Transverse colon (tissue), 4 donors: ENCODE results near the gene RAPGEF3. TPM values are rescaled to one million over a fixed set of nuclear protein-coding genes. Genes with fewer than 3 reads are reported as not detected.
A peak's percentile ranks its signal among the peaks of the same experiment; 100 is the strongest.

ENCODE experiments used
- DNase-seq: peaks from one replicate; pipeline ENCODE4 v3.0.0-alpha.2; 2019
- H3K27ac ChIP-seq, 4 donors: fragments of 200-600 bp; sonication (generic); 2 replicates each; pipeline ENCODE4 v1.5.1; 2016 to 2018; ENCODE audit warnings: inconsistent platforms in 4 of 4
- H3K27me3 ChIP-seq: fragments of 200-600 bp; sonication (generic); 2 replicates; pipeline ENCODE4 v1.5.1; 2017; ENCODE audit warnings: inconsistent platforms
- H3K36me3 ChIP-seq, 4 donors: fragments of 200-600 bp; sonication (generic); 2 replicates each; pipeline ENCODE4 v1.5.1; 2017 to 2019; ENCODE audit warnings: inconsistent platforms in 4 of 4
- H3K4me1 ChIP-seq, 4 donors: fragments of 200-600 bp; sonication (generic); 2 replicates each; pipeline ENCODE4 v1.5.1; 2017 to 2020; ENCODE audit warnings: inconsistent platforms in 4 of 4
- H3K4me3 ChIP-seq, 4 donors: fragments of 200-600 bp; sonication (generic); 1 replicate in 1 of 4; 2 replicates in 3 of 4; pipeline versions ENCODE4 v1.5.1 to v1.6.1; 2017 to 2019; ENCODE audit warnings: inconsistent platforms in 4 of 4
- H3K9me3 ChIP-seq, 2 donors: fragments of 200-600 bp; sonication (generic); 2 replicates each; pipeline ENCODE4 v1.5.1; 2017 to 2019; ENCODE audit warnings: inconsistent platforms in 2 of 2
- EP300 ChIP-seq: sonication (generic); formaldehyde crosslinking; IDR thresholded peaks from one replicate; pipeline ENCODE4 v1.6.1; 2017; ENCODE audit warnings: antibody characterized with exemption, low read depth
- POLR2A ChIP-seq: fragments of 450-650 bp; IDR thresholded peaks from one replicate; pipeline ENCODE4 v1.6.1; 2016; ENCODE audit warnings: antibody characterized with exemption, mild to moderate bottlenecking, moderate library complexity
- POLR2AphosphoS5 ChIP-seq, 3 donors: sonication (generic); formaldehyde crosslinking; IDR thresholded peaks; one replicate each; pipeline ENCODE4 v1.6.1; 2016; ENCODE audit warnings: antibody characterized with exemption in 3 of 3
- WGBS, 2 donors: methylation state at CpG; one replicate each; pipeline ENCODE4 v1.1.5; 2018; ENCODE audit warnings: low coverage in 1 of 2; 5-methylcytosine and 5-hydroxymethylcytosine counted together
- in situ Hi-C, 4 donors: fragments of 200-750 bp; cut with MboI; loops; one replicate each; pipeline versions ENCODE4 v1.15.0 to v1.15.1; 2017; ENCODE audit warnings: low sequenced_read_pairs in 3 of 4, low pct_ligation_motif_present in 1 of 4, low pct_unique_long_range_greater_than_20kb in 1 of 4
- intact Hi-C: fragments of 100-400 bp; cut with DNase I; formaldehyde crosslinking; loops from one replicate; pipeline ENCODE4 v1.15.1; 2023; ENCODE audit warnings: low total_unique reads
- total RNA-seq, 4 donors: library from RNA; depleted of rRNA; stranded (reverse); fragments of >200 nt; gene quantifications; one replicate each; pipeline ENCODE4 v1.1.0, GENCODE V29; 2016
- TF ChIP-seq, protein P1 (sequence below), 5 experiments: fragments of 200-600 bp in 3 of 5; fragments of 450-650 bp in 2 of 5; sonication (generic) in 3 of 5; IDR thresholded peaks; 1 replicate in 2 of 5; 2 replicates in 3 of 5; pipeline ENCODE4 v1.5.1; 2016 to 2017; ENCODE audit warnings: antibody characterized with exemption in 5 of 5, inconsistent platforms in 3 of 5, mild to moderate bottlenecking in 2 of 5, moderate library complexity in 1 of 5

RAPGEF3 gene
- total RNA-seq, 4 donors from 2014 or later: 8.1 to 51.7 (median 24.6) TPM

- TF ChIP-seq, protein P1, sequence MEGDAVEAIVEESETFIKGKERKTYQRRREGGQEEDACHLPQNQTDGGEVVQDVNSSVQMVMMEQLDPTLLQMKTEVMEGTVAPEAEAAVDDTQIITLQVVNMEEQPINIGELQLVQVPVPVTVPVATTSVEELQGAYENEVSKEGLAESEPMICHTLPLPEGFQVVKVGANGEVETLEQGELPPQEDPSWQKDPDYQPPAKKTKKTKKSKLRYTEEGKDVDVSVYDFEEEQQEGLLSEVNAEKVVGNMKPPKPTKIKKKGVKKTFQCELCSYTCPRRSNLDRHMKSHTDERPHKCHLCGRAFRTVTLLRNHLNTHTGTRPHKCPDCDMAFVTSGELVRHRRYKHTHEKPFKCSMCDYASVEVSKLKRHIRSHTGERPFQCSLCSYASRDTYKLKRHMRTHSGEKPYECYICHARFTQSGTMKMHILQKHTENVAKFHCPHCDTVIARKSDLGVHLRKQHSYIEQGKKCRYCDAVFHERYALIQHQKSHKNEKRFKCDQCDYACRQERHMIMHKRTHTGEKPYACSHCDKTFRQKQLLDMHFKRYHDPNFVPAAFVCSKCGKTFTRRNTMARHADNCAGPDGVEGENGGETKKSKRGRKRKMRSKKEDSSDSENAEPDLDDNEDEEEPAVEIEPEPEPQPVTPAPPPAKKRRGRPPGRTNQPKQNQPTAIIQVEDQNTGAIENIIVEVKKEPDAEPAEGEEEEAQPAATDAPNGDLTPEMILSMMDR (IDR thresholded peaks at IDR 0.05): no peak
- TF ChIP-seq EP300 (no peak), POLR2A (no peak), POLR2AphosphoS5 (IDR thresholded peaks at IDR 0.05) (no peak)
- intact Hi-C loops: loop anchor here (2.0 to 5.0 kb wide), 2 partner anchors 59 to 66 kb away; no protein-coding TSS in a partner anchor
- Histone ChIP-seq H3K27me3 (no peaks in the 10 kb centered on the region), H3K36me3 (no peaks in the 10 kb centered on the region), H3K4me3 (no peak overlapping the region), H3K4me1 (peaks cover 35 to 53% (median 40%) of the 10 kb centered on the region in 4 donors), H3K27ac (peak overlapping the region in 2 of 4 donors; percentile 55 to 61), H3K9me3 (no peaks in the 10 kb centered on the region)
- in situ Hi-C loops: loop anchor here in 2 of 4 donors (5.0 to 10.0 kb wide), 2 partner anchors 61 to 63 kb away; no protein-coding TSS in a partner anchor
- DNase-seq: no peak
- WGBS, 2 donors: 68 to 70% methylated on average over 2 to 9 of the region's 9 CpGs
Observed at GRCh38 chr12:47777741-47778558, 19.3 kb upstream of the RAPGEF3 start.

DNA sequence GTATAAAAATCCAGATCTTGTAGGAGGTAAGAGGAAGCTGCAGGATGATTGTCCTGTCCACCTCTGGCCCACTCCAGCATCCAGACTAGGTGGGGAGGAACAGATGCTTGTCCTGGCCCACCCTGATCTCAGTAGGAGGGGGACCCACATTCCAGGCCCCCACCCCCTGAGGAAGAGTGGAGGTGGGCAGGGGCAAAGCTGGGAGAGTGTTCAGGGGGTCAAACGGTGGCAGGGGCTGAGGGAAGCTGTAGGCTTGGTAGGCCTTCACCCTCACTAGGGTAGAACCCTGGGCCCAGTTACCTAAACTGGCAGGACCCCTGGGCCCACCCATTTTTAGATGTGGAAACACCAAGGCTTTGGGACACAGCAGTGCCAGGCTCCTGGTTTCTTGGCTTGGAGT is 18.5 kb upstream of the RAPGEF3 start:
- peak overlapping the region in 3 of 4 donors; percentile 14 to 61 (median 55) for H3K27ac ChIP-seq
- no peak for DNase-seq
- in situ Hi-C loops: loop anchor here in 2 of 4 donors (5.0 to 10.0 kb wide), 2 partner anchors 60 to 62 kb away; no protein-coding TSS in a partner anchor
- no peak for TF ChIP-seq POLR2AphosphoS5 (IDR thresholded peaks at IDR 0.05)
- TF ChIP-seq, protein P1 (IDR thresholded peaks at IDR 0.05): no peak
- TF ChIP-seq EP300: no peak
- no peak for TF ChIP-seq POLR2A
- H3K36me3 ChIP-seq: no peaks in the 10 kb centered on the region
- no peak overlapping the region for H3K4me3 ChIP-seq
- peaks cover 40 to 59% (median 43%) of the 10 kb centered on the region in 4 donors for H3K4me1 ChIP-seq
- intact Hi-C loops: loop anchor here (5.0 kb wide), 1 partner anchor 65 kb away; no protein-coding TSS in a partner anchor
- WGBS, 2 donors: 73% methylated on average over 1 of the region's 1 CpG; no CpG with 5 or more reads in 1 of the 2 donors
- no peaks in the 10 kb centered on the region for H3K27me3 ChIP-seq
- H3K9me3 ChIP-seq: no peaks in the 10 kb centered on the region

DNA sequence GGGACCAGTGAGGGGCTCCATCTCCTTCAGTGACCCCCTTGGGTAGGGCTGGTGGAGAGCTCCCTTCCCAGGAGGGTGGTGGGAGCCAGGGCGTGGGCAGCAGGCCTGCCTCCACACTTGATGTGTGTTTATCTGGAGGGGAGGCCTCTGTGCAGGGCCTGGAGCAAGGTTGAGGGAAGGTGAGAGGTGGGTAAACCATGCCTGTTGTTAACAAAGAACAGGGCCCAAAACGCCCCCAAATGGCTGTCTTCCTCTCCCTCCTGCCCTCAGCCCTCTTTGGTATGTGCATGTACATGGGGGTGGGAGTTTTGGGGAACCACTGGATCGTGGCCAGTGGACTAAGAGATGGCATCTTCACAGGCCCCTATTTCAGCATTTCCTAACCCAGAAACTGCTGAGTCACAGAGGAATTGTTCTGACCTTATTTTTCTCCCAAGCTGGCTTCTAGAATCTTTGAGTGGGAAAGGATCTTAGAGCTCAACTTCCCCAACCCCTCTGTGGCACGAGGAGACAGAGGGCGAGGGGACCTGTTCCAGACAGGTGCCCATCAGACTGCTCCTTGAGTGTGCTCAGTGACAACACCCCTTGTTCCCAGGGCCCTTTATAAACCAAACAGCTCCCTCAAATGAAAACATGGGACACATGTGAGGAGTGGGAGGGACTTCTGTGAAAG is 17.9 kb upstream of the RAPGEF3 start:
- in situ Hi-C loops: loop anchor here in 2 of 4 donors (5.0 to 10.0 kb wide), 2 partner anchors 59 to 62 kb away; no protein-coding TSS in a partner anchor
- no peak overlapping the region for H3K4me3 ChIP-seq

More for the DNA sequence above, 17.9 kb upstream of the RAPGEF3 start:
- TF ChIP-seq POLR2A (no peak), POLR2AphosphoS5 (IDR thresholded peaks at IDR 0.05) (no peak), EP300 (no peak)
- TF ChIP-seq, protein P1 (IDR thresholded peaks at IDR 0.05): no peak
- DNase-seq: no peak
- peak overlapping the region in 3 of 4 donors; percentile 14 to 61 (median 55) for H3K27ac ChIP-seq
- H3K4me1 ChIP-seq: peaks cover 40 to 60% (median 43%) of the 10 kb centered on the region in 4 donors
- no peaks in the 10 kb centered on the region for H3K9me3 ChIP-seq
- H3K36me3 ChIP-seq: no peaks in the 10 kb centered on the region
- H3K27me3 ChIP-seq: no peaks in the 10 kb centered on the region
- WGBS, 2 donors: 64% methylated on average over 4 of the region's 5 CpGs; no CpG with 5 or more reads in 1 of the 2 donors
- intact Hi-C loops: loop anchor here (5.0 kb wide), 1 partner anchor 64 kb away; no protein-coding TSS in a partner anchor
